GM10266 (cell line): ENCODE results near the gene SEC24A.
"Not testable (repeated sequence)": the region's sequence is repeated elsewhere in the genome, so short reads cannot be mapped to it uniquely, and the experiment has no call there.

Experiments
- DNase-seq: peaks from one replicate; pipeline ENCODE4 v3.0.0; 2012; ENCODE audit errors: extremely low spot score
- TF ChIP-seq, protein P1 (sequence below): IDR thresholded peaks from 2 replicates; pipeline ENCODE4 v1.5.1; 2012; ENCODE audit warnings: mild to moderate bottlenecking, low read depth; ENCODE audit not compliant: control insufficient read depth, insufficient read depth; ENCODE audit errors: missing control alignments

The SEC24A gene

DNA sequence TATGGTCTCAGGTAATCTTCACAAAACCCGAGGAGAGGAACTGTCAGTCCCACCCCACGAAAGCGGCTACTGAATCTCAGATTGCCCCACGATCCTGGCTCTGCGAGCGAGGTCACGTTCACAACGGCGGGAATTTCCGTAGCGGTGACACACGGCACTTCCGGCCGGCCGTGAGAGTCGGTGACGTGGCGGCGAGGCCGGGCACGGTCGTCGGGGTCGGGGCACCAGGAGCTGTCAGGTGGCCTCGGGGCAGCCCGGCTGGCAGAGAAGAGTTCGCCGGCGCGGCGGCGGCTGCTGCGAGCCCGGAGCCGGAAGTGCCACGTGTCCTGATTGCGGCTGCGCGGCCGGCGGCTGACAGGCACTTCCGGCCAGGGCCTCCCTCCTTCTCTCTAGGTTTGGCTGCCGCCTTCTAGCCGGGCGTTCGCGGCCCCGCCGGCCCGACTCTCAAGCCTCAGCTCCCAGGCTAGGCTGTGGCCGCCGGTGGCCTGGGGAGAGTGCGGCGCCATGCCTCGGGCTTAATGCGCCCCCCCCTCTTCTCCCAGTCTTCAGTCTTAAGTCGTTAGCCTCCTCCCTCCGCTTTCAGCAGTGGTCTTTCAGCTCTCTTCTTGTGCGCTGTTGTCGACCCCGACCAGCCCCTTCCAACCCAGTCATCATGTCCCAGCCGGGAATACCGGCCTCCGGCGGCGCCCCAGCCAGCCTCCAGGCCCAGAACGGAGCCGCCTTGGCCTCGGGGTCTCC is at the start of gene SEC24A:
SEC24A (plus strand) TSS at position 361 of the 738 bp plus-strand sequence; CDS start at position 653, 292 bp downstream.
- peak; percentile 89 for DNase-seq
- TF ChIP-seq, protein P1, sequence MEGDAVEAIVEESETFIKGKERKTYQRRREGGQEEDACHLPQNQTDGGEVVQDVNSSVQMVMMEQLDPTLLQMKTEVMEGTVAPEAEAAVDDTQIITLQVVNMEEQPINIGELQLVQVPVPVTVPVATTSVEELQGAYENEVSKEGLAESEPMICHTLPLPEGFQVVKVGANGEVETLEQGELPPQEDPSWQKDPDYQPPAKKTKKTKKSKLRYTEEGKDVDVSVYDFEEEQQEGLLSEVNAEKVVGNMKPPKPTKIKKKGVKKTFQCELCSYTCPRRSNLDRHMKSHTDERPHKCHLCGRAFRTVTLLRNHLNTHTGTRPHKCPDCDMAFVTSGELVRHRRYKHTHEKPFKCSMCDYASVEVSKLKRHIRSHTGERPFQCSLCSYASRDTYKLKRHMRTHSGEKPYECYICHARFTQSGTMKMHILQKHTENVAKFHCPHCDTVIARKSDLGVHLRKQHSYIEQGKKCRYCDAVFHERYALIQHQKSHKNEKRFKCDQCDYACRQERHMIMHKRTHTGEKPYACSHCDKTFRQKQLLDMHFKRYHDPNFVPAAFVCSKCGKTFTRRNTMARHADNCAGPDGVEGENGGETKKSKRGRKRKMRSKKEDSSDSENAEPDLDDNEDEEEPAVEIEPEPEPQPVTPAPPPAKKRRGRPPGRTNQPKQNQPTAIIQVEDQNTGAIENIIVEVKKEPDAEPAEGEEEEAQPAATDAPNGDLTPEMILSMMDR, result no peak

DNA sequence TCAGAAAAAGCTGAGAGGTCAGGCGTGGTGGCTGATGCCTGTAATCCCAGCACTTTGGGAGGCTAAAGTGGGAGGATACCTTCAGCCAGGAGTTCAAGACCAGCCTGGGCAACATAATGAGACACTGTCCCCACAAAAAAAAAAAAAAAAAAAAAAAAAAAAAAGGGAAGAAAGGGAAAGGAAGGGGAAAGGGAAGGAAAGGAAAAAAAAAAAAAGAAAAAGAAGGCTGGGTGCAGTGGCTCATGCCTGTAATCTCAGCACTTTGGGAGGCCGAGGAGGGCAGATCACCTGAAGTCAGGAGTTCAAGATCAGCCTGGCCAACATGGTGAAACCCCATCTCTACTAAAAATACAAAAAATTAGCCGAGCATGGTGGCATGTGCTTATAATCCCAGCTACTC is 48.8 kb upstream of the SEC24A start:
- DNase-seq, result not testable (repeated sequence)

DNA sequence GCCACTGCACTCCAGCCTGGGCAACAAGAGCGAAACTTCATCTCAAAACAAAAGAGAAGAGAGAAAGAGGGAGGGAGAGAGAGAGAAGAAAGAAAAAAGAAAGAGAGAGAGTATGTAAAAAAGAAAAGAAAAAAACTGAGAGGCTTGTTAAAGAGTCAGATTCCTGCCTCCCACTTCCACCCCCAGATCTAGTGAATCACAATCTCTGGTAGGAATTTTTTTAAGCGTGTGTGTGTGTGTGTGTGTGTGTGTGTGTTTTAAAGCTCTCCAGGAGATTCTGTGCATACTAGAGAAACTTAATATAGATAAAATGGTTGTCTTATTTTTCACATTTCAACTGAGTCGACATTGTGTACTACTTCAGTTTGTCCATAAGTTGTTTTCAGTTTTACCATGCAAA is 48.0 kb upstream of the SEC24A start:
- DNase-seq, result no peak
- TF ChIP-seq, protein P1, result no peak

DNA sequence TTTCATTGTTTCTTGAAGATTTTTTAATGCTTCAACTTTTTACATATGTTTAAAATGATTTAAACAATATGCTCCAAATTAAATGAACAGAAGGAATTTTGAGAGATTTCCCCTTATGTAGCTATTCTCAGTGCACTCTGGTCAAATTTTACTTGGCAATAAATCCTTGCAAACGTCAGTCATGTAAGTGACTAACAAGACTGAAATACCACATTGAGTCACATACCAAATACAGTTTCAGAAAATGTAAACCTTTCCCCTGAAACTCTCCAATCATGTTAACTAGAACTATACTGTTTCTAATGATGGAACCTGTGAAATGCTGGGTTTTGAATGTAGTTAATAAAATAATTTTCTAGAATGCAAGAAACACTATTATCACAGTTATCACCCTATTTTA is 45.5 kb upstream of the SEC24A start:
- peak; percentile 46 for DNase-seq
- TF ChIP-seq, protein P1, result no peak

- TF ChIP-seq, protein P1, result no peak
Measured at GRCh38 chr5:134604908-134605307, 43.7 kb upstream of the SEC24A start.

DNA sequence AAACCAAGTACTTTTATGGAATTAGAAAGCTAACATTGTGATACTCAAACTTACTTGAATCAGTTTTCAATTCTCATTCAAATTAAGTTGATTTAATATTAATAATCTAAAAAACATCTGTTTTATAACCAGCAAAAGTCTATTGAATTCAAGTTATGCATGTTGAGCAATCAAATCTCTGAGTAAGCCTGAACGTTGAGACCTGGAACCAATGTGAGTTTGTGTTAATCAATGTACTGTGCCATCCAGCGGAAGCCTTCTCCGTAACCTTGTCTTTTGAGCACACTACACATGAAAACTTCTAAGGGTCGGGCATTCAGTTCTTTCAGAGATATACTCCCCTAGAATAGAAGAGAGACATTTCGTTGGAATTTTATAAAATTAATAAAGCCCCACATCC is 41.9 kb upstream of the SEC24A start:
- no peak for DNase-seq
- TF ChIP-seq, protein P1, result no peak

More at GRCh38 chr5:134604908-134605307, 43.7 kb upstream of the SEC24A start:
- no peak for DNase-seq

DNA sequence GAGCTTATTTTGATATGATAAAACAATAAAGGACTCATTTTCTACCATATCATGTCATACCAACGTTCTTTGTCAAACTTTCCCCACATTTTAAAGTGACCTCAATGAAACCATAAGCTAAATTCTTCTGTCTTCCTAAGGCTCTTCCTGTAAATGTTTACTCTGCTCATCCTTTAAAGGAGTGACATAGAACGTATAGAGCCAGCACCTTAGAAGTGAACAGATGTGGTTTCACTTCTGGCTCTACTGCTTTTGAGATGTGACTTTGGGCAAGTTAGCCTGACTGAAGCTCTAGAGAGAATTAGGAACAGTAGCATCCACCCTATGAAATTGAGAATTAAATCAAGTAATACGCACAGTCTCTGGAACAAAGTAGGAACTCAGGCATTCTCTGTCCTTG is 40.0 kb upstream of the SEC24A start:
- TF ChIP-seq, protein P1, result no peak
- no peak for DNase-seq
